Measurements from ENCODE around the gene COMT.

DNA sequence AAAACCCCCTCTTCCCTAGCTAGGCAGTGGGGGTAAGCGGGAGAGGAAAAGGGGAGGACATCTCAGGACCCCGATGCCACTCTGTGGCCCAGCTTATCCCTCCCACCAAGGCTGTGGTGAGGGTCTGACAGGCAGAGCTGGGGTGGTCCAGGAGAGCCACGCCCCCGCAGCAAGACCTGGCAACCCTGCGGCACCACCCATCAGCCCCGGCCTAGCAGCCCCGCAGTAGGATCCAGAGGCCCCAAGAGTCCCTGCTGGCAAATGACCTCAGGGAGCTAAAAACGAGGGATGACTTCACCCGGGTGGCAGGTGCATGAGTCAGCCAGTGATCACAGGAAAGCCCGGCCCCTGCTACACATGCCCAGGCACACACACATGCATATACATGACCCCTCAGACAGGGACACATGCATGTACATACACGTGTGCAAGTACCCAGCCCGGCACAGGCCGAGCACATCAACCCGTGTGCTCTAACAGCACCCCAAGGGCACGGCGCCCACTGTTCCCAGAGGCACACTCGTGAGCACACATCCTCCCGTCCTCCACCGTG is 42.7 kb downstream of the COMT start:
- TF ChIP-seq, protein P1, sequence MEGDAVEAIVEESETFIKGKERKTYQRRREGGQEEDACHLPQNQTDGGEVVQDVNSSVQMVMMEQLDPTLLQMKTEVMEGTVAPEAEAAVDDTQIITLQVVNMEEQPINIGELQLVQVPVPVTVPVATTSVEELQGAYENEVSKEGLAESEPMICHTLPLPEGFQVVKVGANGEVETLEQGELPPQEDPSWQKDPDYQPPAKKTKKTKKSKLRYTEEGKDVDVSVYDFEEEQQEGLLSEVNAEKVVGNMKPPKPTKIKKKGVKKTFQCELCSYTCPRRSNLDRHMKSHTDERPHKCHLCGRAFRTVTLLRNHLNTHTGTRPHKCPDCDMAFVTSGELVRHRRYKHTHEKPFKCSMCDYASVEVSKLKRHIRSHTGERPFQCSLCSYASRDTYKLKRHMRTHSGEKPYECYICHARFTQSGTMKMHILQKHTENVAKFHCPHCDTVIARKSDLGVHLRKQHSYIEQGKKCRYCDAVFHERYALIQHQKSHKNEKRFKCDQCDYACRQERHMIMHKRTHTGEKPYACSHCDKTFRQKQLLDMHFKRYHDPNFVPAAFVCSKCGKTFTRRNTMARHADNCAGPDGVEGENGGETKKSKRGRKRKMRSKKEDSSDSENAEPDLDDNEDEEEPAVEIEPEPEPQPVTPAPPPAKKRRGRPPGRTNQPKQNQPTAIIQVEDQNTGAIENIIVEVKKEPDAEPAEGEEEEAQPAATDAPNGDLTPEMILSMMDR (IDR thresholded peaks at IDR 0.05): no peak
- no peak for TF ChIP-seq EP300 (IDR thresholded peaks at IDR 0.05)
- TF ChIP-seq POLR2A (IDR thresholded peaks at IDR 0.05): no peak
- TF ChIP-seq POLR2AphosphoS5 (IDR thresholded peaks at IDR 0.05): peak; percentile 30
